GM12878 (cell line): ENCODE data around the gene KIRREL2. TPM values are rescaled to one million over a fixed set of nuclear protein-coding genes. Genes with fewer than 3 reads are reported as not detected.

Experiments used
- ATAC-seq: fragments of 200-7000 bp; cut with Tn5 transposase; 3 replicates; pipeline ENCODE4 v1.9.1; 2020; ENCODE audit warnings: mild to moderate bottlenecking, moderate library complexity
- BruUV-seq: library from RNA; stranded (reverse); fragments of 400-500 nt; replicated peaks from 2 replicates; lab custom pipeline; 2021; lab: Mats Ljungman, UMichigan
- CTCF ChIA-PET: fragments of 300-600 bp; sonication (Branson Sonifier 250); formaldehyde crosslinking; extraction: SDS; loops from one replicate; lab custom pipeline; 2021; ENCODE audit warnings: inconsistent platforms; lab: Yijun Ruan, JAX
- POLR2A ChIA-PET: fragments of 350-600 bp; formaldehyde crosslinking; extraction: SDS; loops from one replicate; lab custom pipeline; 2021; ENCODE audit warnings: inconsistent platforms; lab: Charles Lee
- RAD21 ChIA-PET: fragments of 300-600 bp; sonication (Branson Sonifier 250); formaldehyde crosslinking; loops from one replicate; lab custom pipeline; 2023; ENCODE audit warnings: antibody characterized with exemption; ENCODE audit not compliant: unreplicated experiment; lab: Charles Lee
- SMC1A ChIA-PET: fragments of 300-600 bp; sonication (Branson Sonifier 250); formaldehyde crosslinking; loops from one replicate; lab custom pipeline; 2023; ENCODE audit not compliant: unreplicated experiment, uncharacterized antibody; lab: Charles Lee
- DNase-seq: peaks from one replicate; pipeline ENCODE4 v3.0.0-alpha.2; 2011; ENCODE audit warnings: low read depth, low spot score
- FAIRE-seq: peaks from 3 replicates; lab custom pipeline; 2011; peaks lifted over from hg19 to GRCh38; lab: Jason Lieb, UNC
- H2AFZ ChIP-seq: 2 replicates; pipeline ENCODE4 v1.6.0; 2011; ENCODE audit warnings: low read depth, low read length, control low read depth; ENCODE audit not compliant: control insufficient read depth
- H3K27ac ChIP-seq: 2 replicates; pipeline ENCODE4 v1.5.1; 2011; ENCODE audit warnings: control low read depth; ENCODE audit not compliant: control insufficient read depth, insufficient read depth
- H3K27me3 ChIP-seq, 2 experiments: replicated peaks in 1 of 2; 2 replicates each; pipeline versions ENCODE4 v1.6.0 to v1.6.1; 2011; ENCODE audit warnings: low read length in 1 of 2; ENCODE audit not compliant: control insufficient read depth in 2 of 2, insufficient read depth in 2 of 2
- H3K36me3 ChIP-seq, 2 experiments: 2 replicates each; pipeline ENCODE4 v1.5.1; 2011; ENCODE audit warnings: low read length in 1 of 2; ENCODE audit not compliant: control insufficient read depth in 2 of 2, insufficient read depth in 2 of 2
- H3K4me1 ChIP-seq: 2 replicates; pipeline ENCODE4 v1.6.1; 2011; ENCODE audit warnings: mild to moderate bottlenecking, low read length, moderate library complexity, mixed read lengths; ENCODE audit not compliant: control insufficient read depth, insufficient read depth
- H3K4me2 ChIP-seq: 2 replicates; pipeline ENCODE4 v1.6.0; 2011; ENCODE audit warnings: control low read depth; ENCODE audit not compliant: control insufficient read depth, insufficient read depth
- H3K4me3 ChIP-seq: fragments of 200-600 bp; sonication (generic); 2 replicates; pipeline ENCODE4 v1.5.1; 2016
- H3K79me2 ChIP-seq: 2 replicates; pipeline ENCODE4 v1.6.0; 2011; ENCODE audit warnings: low read length; ENCODE audit not compliant: control insufficient read depth, insufficient read depth
- H3K9ac ChIP-seq: 2 replicates; pipeline ENCODE4 v1.8.0; 2011; ENCODE audit warnings: low read length, control low read depth, mixed read lengths; ENCODE audit not compliant: control insufficient read depth, insufficient read depth
- H3K9me3 ChIP-seq: replicated peaks from 3 replicates; pipeline ENCODE4 v1.5.1; 2011; ENCODE audit warnings: mild to moderate bottlenecking, low read length; ENCODE audit not compliant: control insufficient read depth, insufficient read depth
- H4K20me1 ChIP-seq: 2 replicates; pipeline ENCODE4 v1.6.0; 2011; ENCODE audit not compliant: control insufficient read depth, insufficient read depth
- ASH2L ChIP-seq: fragments of 300-600, 200-600 bp; sonication (generic); IDR thresholded peaks from 2 replicates; pipeline ENCODE4 v1.6.1; 2017; ENCODE audit warnings: low read depth, mild to moderate bottlenecking, borderline replicate concordance
- MAX ChIP-seq: IDR thresholded peaks from 2 replicates; pipeline ENCODE4 v1.6.1; 2012; ENCODE audit warnings: low read depth, low read length, improper control_type of control experiment
- PAX8 ChIP-seq: fragments of 450-650 bp; IDR thresholded peaks from 2 replicates; pipeline ENCODE4 v1.6.1; 2017; ENCODE audit warnings: mild to moderate bottlenecking, moderate library complexity
- RFX5 ChIP-seq: IDR thresholded peaks from 2 replicates; pipeline ENCODE4 v1.6.1; 2011; ENCODE audit warnings: low read depth, low read length, improper control_type of control experiment
- ZBTB40 ChIP-seq: fragments of 450-650 bp; IDR thresholded peaks from 2 replicates; pipeline ENCODE4 v1.6.1; 2016; ENCODE audit warnings: mild to moderate bottlenecking, moderate library complexity, borderline replicate concordance
- WGBS: methylation state at CpG from one replicate; pipeline ENCODE4 v1.1.6; 2016; ENCODE audit warnings: low lambda C conversion rate; ENCODE audit not compliant: insufficient replicate concordance, insufficient coverage; ENCODE audit errors: missing lambda C conversion rate; 5-methylcytosine and 5-hydroxymethylcytosine counted together
- in situ Hi-C: fragments of 300-500 bp; cut with MboI; formaldehyde crosslinking; loops from 9 replicates; pipeline ENCODE4 v1.14.3; 2018; ENCODE audit warnings: mixed read lengths
- intact Hi-C: fragments of 100-400 bp; cut with micrococcal nuclease; formaldehyde crosslinking; loops from one replicate; pipeline ENCODE4 v1.14.2; 2022; ENCODE audit not compliant: unreplicated experiment
- polyA plus RNA-seq, 11 experiments: library from polyadenylated mRNA; depleted of rRNA in 4 of 11; unstranded in 6 of 11; stranded (reverse) in 5 of 11; fragments of >200 nt; fragmentation: Nextera tagmentation in 4 of 11; fragmentation: Illumina TruSeq in 1 of 11; extraction: Ambion mirVana in 4 of 11; extraction: Trizol in 1 of 11; gene quantifications; 1 replicate in 1 of 11; 2 replicates in 10 of 11; pipeline versions ENCODE4 v1.2.1 to v1.2.3, GENCODE V29; 2011 to 2016; ENCODE audit warnings: inconsistent platforms in 2 of 11, missing spikeins in 2 of 11, low read depth in 1 of 11
- total RNA-seq, 4 experiments: library from RNA; depleted of rRNA in 3 of 4; stranded (reverse); fragments of >200 nt in 3 of 4; fragmentation: Illumina TruSeq in 1 of 4; extraction: Trizol in 1 of 4; gene quantifications; 2 replicates each; pipeline versions ENCODE4 v1.2.1 to v1.2.3, GENCODE V29; 2013 to 2021

The KIRREL2 gene
- total and polyA plus RNA-seq, 10 of the 15 experiments (the other 5 are each of a cell fraction or from before 2014, with no cell fraction given) = 0.03 to 0.06 TPM; not detected in 8

- POLR2A ChIA-PET = no interaction called here
- FAIRE-seq = no peak
- in situ Hi-C loops (no loop called here), intact Hi-C loops (no loop called here)
- Histone ChIP-seq H3K27me3 (peaks cover 11 to 13% of the 10 kb centered on the region in 2 experiments; a peak in 3 of 4 replicates), H3K4me1 (peaks cover 3% of the 10 kb centered on the region; the same call in 1 of the 2 replicates), H3K36me3 (no peaks in the 10 kb centered on the region), H3K27ac (no peak overlapping the region), H3K9ac (no peak overlapping the region), H3K4me3 (no peak overlapping the region), H4K20me1 (no peaks in the 10 kb centered on the region), H3K4me2 (no peak overlapping the region), H3K9me3 (no peaks in the 10 kb centered on the region), H3K79me2 (no peaks in the 10 kb centered on the region), H2AFZ (no peak overlapping the region)
- ATAC-seq = no peak
- CTCF ChIA-PET = no interaction called here
- no TSS peak for BruUV-seq
- no peak for DNase-seq
- SMC1A ChIA-PET = no interaction called here
- WGBS = 16% methylated on average over 8 of the region's 8 CpGs
- RAD21 ChIA-PET = interaction anchor here (0.5 to 1.1 kb wide), 2 partner anchors 16 to 282 kb away, joined by 3 read pairs; no protein-coding TSS in a partner anchor
- no peak for TF ChIP-seq ZBTB40
- no peak for TF ChIP-seq RFX5
- TF ChIP-seq ASH2L = no peak
- no peak for TF ChIP-seq MAX
- no peak for TF ChIP-seq PAX8
Observed at GRCh38 chr19:35853038-35853756, 3.5 kb upstream of the KIRREL2 start.
